OCI-M1 (cell line): ENCODE data around the gene FAM184A.

Source experiments
- DNase-seq: peaks from one replicate; lab custom pipeline; 2025; lab: John Stamatoyannopoulos, UW

FAM184A gene

GRCh38 chr6:118914598-118914997 lies 163.9 kb downstream of the FAM184A start:
- no peak for DNase-seq

GRCh38 chr6:118913161-118913560 lies 165.3 kb downstream of the FAM184A start:
- no peak for DNase-seq

GRCh38 chr6:118912646-118913045 lies 165.8 kb downstream of the FAM184A start:
- no peak for DNase-seq
